Liver (tissue), 3 donors: Measurements from ENCODE around the gene ATXN1.

Source experiments
- ATF3 ChIP-seq: IDR thresholded peaks from 2 replicates; pipeline ENCODE4 v1.6.1; 2016; ENCODE audit warnings: antibody characterized with exemption
- EGR1 ChIP-seq, 2 donors: IDR thresholded peaks; 2 replicates each; pipeline ENCODE4 v1.6.1; 2016 to 2018; ENCODE audit warnings: antibody characterized with exemption in 2 of 2, low read depth in 2 of 2
- FOXA1 ChIP-seq: IDR thresholded peaks from 2 replicates; pipeline ENCODE4 v1.6.1; 2016; ENCODE audit warnings: antibody characterized with exemption
- GABPA ChIP-seq, 2 donors: IDR thresholded peaks in 1 of 2; conservative IDR thresholded peaks in 1 of 2; 2 replicates each; pipeline ENCODE4 v1.6.1; 2016; ENCODE audit warnings: antibody characterized with exemption in 2 of 2, mild to moderate bottlenecking in 1 of 2, moderate library complexity in 1 of 2
- JUND ChIP-seq, 2 donors: IDR thresholded peaks; 2 replicates each; pipeline ENCODE4 v1.6.1; 2016; ENCODE audit warnings: antibody characterized with exemption in 2 of 2
- RAD21 ChIP-seq, 2 donors: IDR thresholded peaks; 2 replicates each; pipeline ENCODE4 v1.6.1; 2016; ENCODE audit warnings: antibody characterized with exemption in 2 of 2, mild to moderate bottlenecking in 2 of 2
- RXRA ChIP-seq, 2 donors: IDR thresholded peaks; 2 replicates each; pipeline ENCODE4 v1.6.1; 2017 to 2018; ENCODE audit warnings: antibody characterized with exemption in 2 of 2, mild to moderate bottlenecking in 1 of 2
- SP1 ChIP-seq: IDR thresholded peaks from 2 replicates; pipeline ENCODE4 v1.6.1; 2018; ENCODE audit warnings: antibody characterized with exemption, mild to moderate bottlenecking
- TAF1 ChIP-seq: conservative IDR thresholded peaks from 2 replicates; pipeline ENCODE4 v1.6.1; 2016; ENCODE audit warnings: antibody characterized with exemption, mild to moderate bottlenecking
- ZBTB33 ChIP-seq: IDR thresholded peaks from 2 replicates; pipeline ENCODE4 v1.6.1; 2016; ENCODE audit warnings: antibody characterized with exemption
- TF ChIP-seq, protein P1 (sequence below): fragments of 150-350 bp; IDR thresholded peaks from 2 replicates; pipeline ENCODE4 v1.5.1; 2017; ENCODE audit warnings: improper control_type of control experiment, low read depth, low read length; ENCODE audit not compliant: missing input control
- TF ChIP-seq, protein P2 (sequence below): IDR thresholded peaks from 2 replicates; pipeline ENCODE4 v1.6.1; 2016; ENCODE audit warnings: antibody characterized with exemption
- TF ChIP-seq, protein P3 (sequence below): IDR thresholded peaks from 2 replicates; pipeline ENCODE4 v1.6.1; 2016; ENCODE audit warnings: antibody characterized with exemption, mild to moderate bottlenecking
- donor health status: healthy.
- donor health status: healthy.

DNA sequence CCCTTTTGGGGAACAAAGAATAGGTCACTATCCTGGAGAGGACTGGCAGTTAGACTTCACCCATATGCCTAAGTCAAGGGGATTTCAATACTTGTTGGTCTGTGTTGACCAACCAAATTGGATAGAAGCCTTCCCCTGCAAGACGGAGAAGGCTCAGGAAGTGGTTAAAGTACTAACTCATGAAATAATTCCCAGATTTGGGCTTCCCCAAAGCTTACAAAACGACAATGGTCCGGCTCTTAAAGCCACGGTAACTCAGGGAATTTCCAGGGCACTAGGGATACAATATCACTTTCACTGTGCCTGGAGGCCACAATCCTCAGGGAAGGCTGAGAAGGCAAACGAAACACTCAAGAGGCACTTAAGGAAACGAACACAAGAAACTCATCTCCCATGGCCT lies 299.8 kb downstream of the ATXN1 start:
- TF ChIP-seq, protein P1, sequence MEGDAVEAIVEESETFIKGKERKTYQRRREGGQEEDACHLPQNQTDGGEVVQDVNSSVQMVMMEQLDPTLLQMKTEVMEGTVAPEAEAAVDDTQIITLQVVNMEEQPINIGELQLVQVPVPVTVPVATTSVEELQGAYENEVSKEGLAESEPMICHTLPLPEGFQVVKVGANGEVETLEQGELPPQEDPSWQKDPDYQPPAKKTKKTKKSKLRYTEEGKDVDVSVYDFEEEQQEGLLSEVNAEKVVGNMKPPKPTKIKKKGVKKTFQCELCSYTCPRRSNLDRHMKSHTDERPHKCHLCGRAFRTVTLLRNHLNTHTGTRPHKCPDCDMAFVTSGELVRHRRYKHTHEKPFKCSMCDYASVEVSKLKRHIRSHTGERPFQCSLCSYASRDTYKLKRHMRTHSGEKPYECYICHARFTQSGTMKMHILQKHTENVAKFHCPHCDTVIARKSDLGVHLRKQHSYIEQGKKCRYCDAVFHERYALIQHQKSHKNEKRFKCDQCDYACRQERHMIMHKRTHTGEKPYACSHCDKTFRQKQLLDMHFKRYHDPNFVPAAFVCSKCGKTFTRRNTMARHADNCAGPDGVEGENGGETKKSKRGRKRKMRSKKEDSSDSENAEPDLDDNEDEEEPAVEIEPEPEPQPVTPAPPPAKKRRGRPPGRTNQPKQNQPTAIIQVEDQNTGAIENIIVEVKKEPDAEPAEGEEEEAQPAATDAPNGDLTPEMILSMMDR: no peak
- TF ChIP-seq, protein P2, sequence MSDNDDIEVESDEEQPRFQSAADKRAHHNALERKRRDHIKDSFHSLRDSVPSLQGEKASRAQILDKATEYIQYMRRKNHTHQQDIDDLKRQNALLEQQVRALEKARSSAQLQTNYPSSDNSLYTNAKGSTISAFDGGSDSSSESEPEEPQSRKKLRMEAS: no peak
- TF ChIP-seq GABPA (IDR thresholded peaks at IDR 0.05 in 1 of 2, conservative IDR thresholded peaks at IDR 0.05 in 1 of 2) (no peak), EGR1 (IDR thresholded peaks at IDR 0.05; ENCODE audit: low read depth in 2 of 2) (no peak), TAF1 (no peak), RXRA (IDR thresholded peaks at IDR 0.05) (no peak), FOXA1 (no peak), JUND (IDR thresholded peaks at IDR 0.05) (no peak), ZBTB33 (no peak), RAD21 (IDR thresholded peaks at IDR 0.05) (no peak), SP1 (no peak), ATF3 (no peak)
- TF ChIP-seq, protein P3, sequence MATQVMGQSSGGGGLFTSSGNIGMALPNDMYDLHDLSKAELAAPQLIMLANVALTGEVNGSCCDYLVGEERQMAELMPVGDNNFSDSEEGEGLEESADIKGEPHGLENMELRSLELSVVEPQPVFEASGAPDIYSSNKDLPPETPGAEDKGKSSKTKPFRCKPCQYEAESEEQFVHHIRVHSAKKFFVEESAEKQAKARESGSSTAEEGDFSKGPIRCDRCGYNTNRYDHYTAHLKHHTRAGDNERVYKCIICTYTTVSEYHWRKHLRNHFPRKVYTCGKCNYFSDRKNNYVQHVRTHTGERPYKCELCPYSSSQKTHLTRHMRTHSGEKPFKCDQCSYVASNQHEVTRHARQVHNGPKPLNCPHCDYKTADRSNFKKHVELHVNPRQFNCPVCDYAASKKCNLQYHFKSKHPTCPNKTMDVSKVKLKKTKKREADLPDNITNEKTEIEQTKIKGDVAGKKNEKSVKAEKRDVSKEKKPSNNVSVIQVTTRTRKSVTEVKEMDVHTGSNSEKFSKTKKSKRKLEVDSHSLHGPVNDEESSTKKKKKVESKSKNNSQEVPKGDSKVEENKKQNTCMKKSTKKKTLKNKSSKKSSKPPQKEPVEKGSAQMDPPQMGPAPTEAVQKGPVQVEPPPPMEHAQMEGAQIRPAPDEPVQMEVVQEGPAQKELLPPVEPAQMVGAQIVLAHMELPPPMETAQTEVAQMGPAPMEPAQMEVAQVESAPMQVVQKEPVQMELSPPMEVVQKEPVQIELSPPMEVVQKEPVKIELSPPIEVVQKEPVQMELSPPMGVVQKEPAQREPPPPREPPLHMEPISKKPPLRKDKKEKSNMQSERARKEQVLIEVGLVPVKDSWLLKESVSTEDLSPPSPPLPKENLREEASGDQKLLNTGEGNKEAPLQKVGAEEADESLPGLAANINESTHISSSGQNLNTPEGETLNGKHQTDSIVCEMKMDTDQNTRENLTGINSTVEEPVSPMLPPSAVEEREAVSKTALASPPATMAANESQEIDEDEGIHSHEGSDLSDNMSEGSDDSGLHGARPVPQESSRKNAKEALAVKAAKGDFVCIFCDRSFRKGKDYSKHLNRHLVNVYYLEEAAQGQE: no peak
